ENCODE measurements around the gene NTN1.

GRCh38 chr17:9037736-9038135 lies 16.4 kb downstream of the NTN1 start:
- TF ChIP-seq, protein P1, sequence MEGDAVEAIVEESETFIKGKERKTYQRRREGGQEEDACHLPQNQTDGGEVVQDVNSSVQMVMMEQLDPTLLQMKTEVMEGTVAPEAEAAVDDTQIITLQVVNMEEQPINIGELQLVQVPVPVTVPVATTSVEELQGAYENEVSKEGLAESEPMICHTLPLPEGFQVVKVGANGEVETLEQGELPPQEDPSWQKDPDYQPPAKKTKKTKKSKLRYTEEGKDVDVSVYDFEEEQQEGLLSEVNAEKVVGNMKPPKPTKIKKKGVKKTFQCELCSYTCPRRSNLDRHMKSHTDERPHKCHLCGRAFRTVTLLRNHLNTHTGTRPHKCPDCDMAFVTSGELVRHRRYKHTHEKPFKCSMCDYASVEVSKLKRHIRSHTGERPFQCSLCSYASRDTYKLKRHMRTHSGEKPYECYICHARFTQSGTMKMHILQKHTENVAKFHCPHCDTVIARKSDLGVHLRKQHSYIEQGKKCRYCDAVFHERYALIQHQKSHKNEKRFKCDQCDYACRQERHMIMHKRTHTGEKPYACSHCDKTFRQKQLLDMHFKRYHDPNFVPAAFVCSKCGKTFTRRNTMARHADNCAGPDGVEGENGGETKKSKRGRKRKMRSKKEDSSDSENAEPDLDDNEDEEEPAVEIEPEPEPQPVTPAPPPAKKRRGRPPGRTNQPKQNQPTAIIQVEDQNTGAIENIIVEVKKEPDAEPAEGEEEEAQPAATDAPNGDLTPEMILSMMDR (IDR thresholded peaks at IDR 0.05), result no peak
- TF ChIP-seq POLR2A (IDR thresholded peaks at IDR 0.05), result no peak
- no peak for TF ChIP-seq EP300 (IDR thresholded peaks at IDR 0.05; ENCODE audit: low read depth)
- TF ChIP-seq POLR2AphosphoS5 (IDR thresholded peaks at IDR 0.05), result no peak
